ENCODE data around the gene VMAC. TPM values are rescaled to one million over a fixed set of nuclear protein-coding genes. Genes with fewer than 3 reads are reported as not detected.
"Not testable (repeated sequence)": the region's sequence is repeated elsewhere in the genome, so short reads cannot be mapped to it uniquely, and the experiment has no call there.

Gene VMAC
- total and polyA plus RNA-seq, 2 of the 13 experiments (the other 11 are each of a cell fraction or from before 2014, with no cell fraction given): 2.4 TPM

DNA sequence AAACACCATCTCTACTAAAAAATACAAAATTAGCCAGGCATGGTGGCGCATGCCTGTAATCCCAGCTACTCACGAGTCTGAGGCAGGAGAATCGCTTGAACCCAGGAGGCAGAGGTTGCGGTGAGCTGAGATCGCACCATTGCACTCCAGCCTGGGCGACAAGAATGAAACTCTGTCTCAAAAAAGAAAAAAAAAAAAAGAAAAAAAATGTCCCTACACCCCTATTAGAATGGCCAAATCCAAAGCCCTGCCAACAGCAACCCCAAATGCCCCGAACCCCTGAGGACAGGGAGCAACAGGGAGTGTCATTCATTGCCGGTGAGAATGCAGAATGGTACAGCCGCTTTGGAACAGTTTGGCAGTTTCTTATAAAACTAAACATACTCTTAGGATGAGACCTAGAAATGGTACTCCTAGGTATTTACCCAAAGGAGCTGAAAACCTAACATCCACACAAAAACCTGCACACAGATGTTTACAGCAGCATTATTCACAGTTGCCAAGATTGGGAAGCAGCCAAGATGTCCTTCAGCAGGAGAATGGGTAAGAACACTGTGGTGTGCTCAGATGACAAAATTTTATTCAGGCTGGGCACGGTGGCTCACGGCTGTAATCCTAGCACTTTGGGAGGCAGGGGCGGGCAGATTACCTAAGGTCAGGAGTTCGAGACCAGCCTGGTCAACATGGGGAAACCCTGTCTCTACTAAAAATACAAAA is 21.4 kb upstream of the VMAC start:
- H4K20me1 ChIP-seq (ENCODE audit: insufficient read depth, low read length); H3K36me3 ChIP-seq (replicated peaks in 1 of 2; ENCODE audit: control insufficient read depth in 1 of 2, insufficient read depth in 2 of 2, low read length in 2 of 2); H2AFZ ChIP-seq (ENCODE audit: low read length); H3K79me2 ChIP-seq (ENCODE audit: insufficient read depth, low read length); H3K9ac ChIP-seq (ENCODE audit: insufficient read depth, low read depth, low read length); H3K4me2 ChIP-seq (ENCODE audit: low read depth, low read length); H3K27me3 ChIP-seq (ENCODE audit: control insufficient read depth in 1 of 2, insufficient read depth in 2 of 2, low read length in 2 of 2); ATAC-seq; H3K4me3 ChIP-seq (replicated peaks in 1 of 3; ENCODE audit: insufficient read depth in 1 of 3, low read depth in 2 of 3, low read length in 3 of 3); FAIRE-seq; H3K27ac ChIP-seq (ENCODE audit: extremely low read length, insufficient read depth, low read length); in situ Hi-C loops (cut with HindIII; ENCODE audit: extremely low pct_ligation_motif_present, low pct_unique_long_range_greater_than_20kb); intact Hi-C loops (cut with micrococcal nuclease; ENCODE audit: unreplicated experiment); H3K9me3 ChIP-seq (ENCODE audit: low read length); CTCF ChIA-PET (ENCODE audit: low intra/inter-chr PET ratio, low total read pairs); DNase-seq (ENCODE audit: low spot score); BruUV-seq (replicated peaks): not testable (repeated sequence)
- WGBS (ENCODE audit: low lambda C conversion rate): 92% methylated on average over 13 of the region's 13 CpGs
- H3K4me1 ChIP-seq (ENCODE audit: insufficient read depth, low read length): peaks cover 73% of the 10 kb centered on the region
- POLR2A ChIA-PET: interaction anchor here (1.2 to 2.1 kb wide), 2 partner anchors 21 to 55 kb away, joined by 4 to 8 read pairs; partner anchors contain the start of gene NDUFA11

GRCh38 chr19:5884065-5884811 is 20.4 kb upstream of the VMAC start:
- WGBS (ENCODE audit: low lambda C conversion rate): 97% methylated on average over 11 of the region's 11 CpGs
- H3K27me3 ChIP-seq (ENCODE audit: control insufficient read depth in 1 of 2, insufficient read depth in 2 of 2, low read length in 2 of 2); FAIRE-seq; ATAC-seq; DNase-seq (ENCODE audit: low spot score); H4K20me1 ChIP-seq (ENCODE audit: insufficient read depth, low read length); in situ Hi-C loops (cut with HindIII; ENCODE audit: extremely low pct_ligation_motif_present, low pct_unique_long_range_greater_than_20kb); CTCF ChIA-PET (ENCODE audit: low intra/inter-chr PET ratio, low total read pairs); H3K4me3 ChIP-seq (replicated peaks in 1 of 3; ENCODE audit: insufficient read depth in 1 of 3, low read depth in 2 of 3, low read length in 3 of 3); H2AFZ ChIP-seq (ENCODE audit: low read length); BruUV-seq (replicated peaks); H3K9me3 ChIP-seq (ENCODE audit: low read length); intact Hi-C loops (cut with micrococcal nuclease; ENCODE audit: unreplicated experiment); H3K36me3 ChIP-seq (replicated peaks in 1 of 2; ENCODE audit: control insufficient read depth in 1 of 2, insufficient read depth in 2 of 2, low read length in 2 of 2); H3K27ac ChIP-seq (ENCODE audit: extremely low read length, insufficient read depth, low read length); H3K9ac ChIP-seq (ENCODE audit: insufficient read depth, low read depth, low read length); H3K4me2 ChIP-seq (ENCODE audit: low read depth, low read length); H3K79me2 ChIP-seq (ENCODE audit: insufficient read depth, low read length): not testable (repeated sequence)
- peaks cover 67% of the 10 kb centered on the region for H3K4me1 ChIP-seq (ENCODE audit: insufficient read depth, low read length)
- POLR2A ChIA-PET: interaction anchor here (2.1 kb wide), 1 partner anchor 56 kb away, joined by 8 read pairs; no protein-coding TSS in a partner anchor
